Transverse colon (tissue), 3 donors: ENCODE results near the gene SYNPO2.

Experiments
- POLR2A ChIP-seq: fragments of 450-650 bp; IDR thresholded peaks from one replicate; pipeline ENCODE4 v1.6.1; 2016; ENCODE audit warnings: antibody characterized with exemption, mild to moderate bottlenecking, moderate library complexity
- TF ChIP-seq, protein P1 (sequence below), 5 experiments: fragments of 200-600 bp in 3 of 5; fragments of 450-650 bp in 2 of 5; sonication (generic) in 3 of 5; IDR thresholded peaks; 1 replicate in 2 of 5; 2 replicates in 3 of 5; pipeline ENCODE4 v1.5.1; 2016 to 2017; ENCODE audit warnings: antibody characterized with exemption in 5 of 5, inconsistent platforms in 3 of 5, mild to moderate bottlenecking in 2 of 5, moderate library complexity in 1 of 5

DNA sequence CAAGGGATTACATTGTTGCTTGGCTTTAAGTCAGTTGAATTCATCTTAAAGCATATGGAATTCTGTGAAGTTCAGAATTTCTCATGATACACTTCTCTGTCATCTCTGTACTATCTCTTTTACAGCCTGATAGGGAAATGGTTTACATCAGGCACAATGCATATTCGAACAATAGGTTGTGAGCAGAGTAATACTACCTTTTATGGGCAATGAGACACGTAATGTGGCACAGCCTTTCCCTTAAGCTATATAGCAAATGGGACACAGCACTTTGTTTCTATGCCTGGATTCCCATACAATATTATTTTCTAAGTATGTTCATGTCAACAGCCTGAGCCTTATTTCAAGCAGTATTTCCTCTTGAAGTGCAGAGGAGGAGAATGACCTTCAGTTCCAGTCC lies 58.4 kb downstream of the SYNPO2 start:
- TF ChIP-seq, protein P1, sequence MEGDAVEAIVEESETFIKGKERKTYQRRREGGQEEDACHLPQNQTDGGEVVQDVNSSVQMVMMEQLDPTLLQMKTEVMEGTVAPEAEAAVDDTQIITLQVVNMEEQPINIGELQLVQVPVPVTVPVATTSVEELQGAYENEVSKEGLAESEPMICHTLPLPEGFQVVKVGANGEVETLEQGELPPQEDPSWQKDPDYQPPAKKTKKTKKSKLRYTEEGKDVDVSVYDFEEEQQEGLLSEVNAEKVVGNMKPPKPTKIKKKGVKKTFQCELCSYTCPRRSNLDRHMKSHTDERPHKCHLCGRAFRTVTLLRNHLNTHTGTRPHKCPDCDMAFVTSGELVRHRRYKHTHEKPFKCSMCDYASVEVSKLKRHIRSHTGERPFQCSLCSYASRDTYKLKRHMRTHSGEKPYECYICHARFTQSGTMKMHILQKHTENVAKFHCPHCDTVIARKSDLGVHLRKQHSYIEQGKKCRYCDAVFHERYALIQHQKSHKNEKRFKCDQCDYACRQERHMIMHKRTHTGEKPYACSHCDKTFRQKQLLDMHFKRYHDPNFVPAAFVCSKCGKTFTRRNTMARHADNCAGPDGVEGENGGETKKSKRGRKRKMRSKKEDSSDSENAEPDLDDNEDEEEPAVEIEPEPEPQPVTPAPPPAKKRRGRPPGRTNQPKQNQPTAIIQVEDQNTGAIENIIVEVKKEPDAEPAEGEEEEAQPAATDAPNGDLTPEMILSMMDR (IDR thresholded peaks at IDR 0.05), result no peak
- TF ChIP-seq POLR2A, result no peak
